Activated CD8-positive, alpha-beta memory T cell treated with anti-CD3 and anti-CD28 coated beads for 48 hours (primary cell): ENCODE measurements around the gene TMEM183A.

Source experiments
- DNase-seq, 3 experiments: peaks; one replicate each; pipeline ENCODE4 v3.0.0-alpha.2; 2020; ENCODE audit warnings: low read depth in 2 of 3, low spot score in 2 of 3

The TMEM183A gene

GRCh38 chr1:203044546-203045250, 37.5 kb downstream of the TMEM183A start:
- DNase-seq, result no peak

- no peak for DNase-seq
These were observed 38.2 kb downstream of the TMEM183A start for GRCh38 chr1:203045336-203045735.

GRCh38 chr1:203045821-203046594, 38.8 kb downstream of the TMEM183A start:
- DNase-seq, result no peak

- no peak for DNase-seq
These were observed 39.9 kb downstream of the TMEM183A start for GRCh38 chr1:203046984-203047630.

- DNase-seq, result no peak
These were observed 40.9 kb downstream of the TMEM183A start for GRCh38 chr1:203048086-203048485.

GRCh38 chr1:203048555-203049051, 41.4 kb downstream of the TMEM183A start:
- DNase-seq, result no peak

- DNase-seq, result no peak
These were observed 41.9 kb downstream of the TMEM183A start for GRCh38 chr1:203049077-203049476.

GRCh38 chr1:203049576-203050180, 42.5 kb downstream of the TMEM183A start:
- DNase-seq, result no peak

- DNase-seq, result no peak
These were observed 43.7 kb downstream of the TMEM183A start for GRCh38 chr1:203050826-203051225.

- no peak for DNase-seq
These were observed 44.7 kb downstream of the TMEM183A start for GRCh38 chr1:203051841-203052324.

- DNase-seq, result no peak
These were observed 45.4 kb downstream of the TMEM183A start for GRCh38 chr1:203052601-203053000.

- no peak for DNase-seq
These were observed 47.0 kb downstream of the TMEM183A start for GRCh38 chr1:203054184-203054583.

GRCh38 chr1:203054642-203055041, 47.5 kb downstream of the TMEM183A start:
- no peak for DNase-seq

GRCh38 chr1:203055161-203055799, 48.1 kb downstream of the TMEM183A start:
- no peak for DNase-seq

GRCh38 chr1:203056012-203056411, 48.8 kb downstream of the TMEM183A start:
- DNase-seq, result no peak

- DNase-seq, result no peak
These were observed 49.3 kb downstream of the TMEM183A start for GRCh38 chr1:203056516-203056915.

- DNase-seq, result no peak
These were observed 50.9 kb downstream of the TMEM183A start for GRCh38 chr1:203057911-203058675.

- no peak for DNase-seq
These were observed 51.4 kb downstream of the TMEM183A start for GRCh38 chr1:203058676-203058935.

- DNase-seq, result no peak
These were observed 52.3 kb downstream of the TMEM183A start for GRCh38 chr1:203059485-203059884.

GRCh38 chr1:203060115-203060514, 52.9 kb downstream of the TMEM183A start:
- no peak for DNase-seq
